ENCODE measurements around the gene ZNF14. TPM values are rescaled to one million over a fixed set of nuclear protein-coding genes. Genes with fewer than 3 reads are reported as not detected.

The ZNF14 gene
- total RNA-seq, 2 donors from 2014 or later: 9.5 to 9.9 TPM

DNA sequence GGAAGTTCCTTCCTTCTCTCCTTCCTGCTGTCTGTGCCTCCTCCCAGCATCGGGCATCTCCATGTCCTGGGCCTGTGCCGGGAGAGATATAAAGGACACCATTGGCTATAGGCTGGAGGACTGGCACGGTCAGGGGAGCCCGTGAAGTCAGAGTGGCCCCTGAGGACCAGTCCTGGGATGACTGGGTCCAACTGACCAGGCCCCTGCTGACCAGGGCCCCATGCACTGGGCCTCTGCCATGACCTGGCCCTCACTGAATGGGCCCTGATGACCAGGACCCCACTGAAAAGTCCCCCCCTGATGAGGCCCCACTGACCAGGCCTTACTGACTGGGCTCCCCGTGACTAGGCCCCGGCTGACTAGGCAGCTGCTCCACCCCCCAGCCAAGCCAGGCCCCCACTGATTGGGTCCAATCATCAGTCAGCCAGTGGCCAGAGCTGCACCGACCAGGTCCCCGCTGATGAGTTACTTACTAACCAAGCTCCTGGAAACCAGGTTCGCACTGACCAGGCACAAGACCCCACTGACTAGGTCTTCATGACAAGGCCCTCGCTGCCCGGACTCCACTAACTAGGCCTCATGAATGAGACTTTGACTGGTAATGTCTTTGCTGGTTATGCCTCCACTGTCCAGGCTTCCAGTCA lies 20.0 kb upstream of the ZNF14 start:
- 95% methylated on average over 11 of the region's 11 CpGs for WGBS
- H3K4me3 ChIP-seq: no peak overlapping the region
- no peaks in the 10 kb centered on the region for H3K9me3 ChIP-seq
- no peak for DNase-seq (ENCODE audit: low spot score)
- no peaks in the 10 kb centered on the region for H3K36me3 ChIP-seq
- TF ChIP-seq, protein P1, sequence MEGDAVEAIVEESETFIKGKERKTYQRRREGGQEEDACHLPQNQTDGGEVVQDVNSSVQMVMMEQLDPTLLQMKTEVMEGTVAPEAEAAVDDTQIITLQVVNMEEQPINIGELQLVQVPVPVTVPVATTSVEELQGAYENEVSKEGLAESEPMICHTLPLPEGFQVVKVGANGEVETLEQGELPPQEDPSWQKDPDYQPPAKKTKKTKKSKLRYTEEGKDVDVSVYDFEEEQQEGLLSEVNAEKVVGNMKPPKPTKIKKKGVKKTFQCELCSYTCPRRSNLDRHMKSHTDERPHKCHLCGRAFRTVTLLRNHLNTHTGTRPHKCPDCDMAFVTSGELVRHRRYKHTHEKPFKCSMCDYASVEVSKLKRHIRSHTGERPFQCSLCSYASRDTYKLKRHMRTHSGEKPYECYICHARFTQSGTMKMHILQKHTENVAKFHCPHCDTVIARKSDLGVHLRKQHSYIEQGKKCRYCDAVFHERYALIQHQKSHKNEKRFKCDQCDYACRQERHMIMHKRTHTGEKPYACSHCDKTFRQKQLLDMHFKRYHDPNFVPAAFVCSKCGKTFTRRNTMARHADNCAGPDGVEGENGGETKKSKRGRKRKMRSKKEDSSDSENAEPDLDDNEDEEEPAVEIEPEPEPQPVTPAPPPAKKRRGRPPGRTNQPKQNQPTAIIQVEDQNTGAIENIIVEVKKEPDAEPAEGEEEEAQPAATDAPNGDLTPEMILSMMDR (IDR thresholded peaks at IDR 0.05): no peak
- TF ChIP-seq POLR2AphosphoS5 (IDR thresholded peaks at IDR 0.05) (no peak), POLR2A (IDR thresholded peaks at IDR 0.05) (no peak)
- intact Hi-C loops (cut with DNase I): no loop called here
- no peaks in the 10 kb centered on the region for H3K27me3 ChIP-seq (replicated peaks; ENCODE audit: insufficient read depth)
- H3K27ac ChIP-seq: no peak overlapping the region
- H3K4me1 ChIP-seq (replicated peaks): no peaks in the 10 kb centered on the region

GRCh38 chr19:19751846-19752245 lies 18.9 kb upstream of the ZNF14 start:
- no peaks in the 10 kb centered on the region for H3K36me3 ChIP-seq
- no peak overlapping the region for H3K4me3 ChIP-seq
- no peak for TF ChIP-seq POLR2A (IDR thresholded peaks at IDR 0.05)
- no peak for TF ChIP-seq POLR2AphosphoS5 (IDR thresholded peaks at IDR 0.05)
- TF ChIP-seq, protein P1 (IDR thresholded peaks at IDR 0.05): no peak
- no peak for DNase-seq (ENCODE audit: low spot score)
- H3K9me3 ChIP-seq: no peaks in the 10 kb centered on the region
- WGBS: 85% methylated on average over 12 of the region's 12 CpGs
- no peaks in the 10 kb centered on the region for H3K4me1 ChIP-seq (replicated peaks)
- H3K27ac ChIP-seq: no peak overlapping the region
- intact Hi-C loops (cut with DNase I): no loop called here
- H3K27me3 ChIP-seq (replicated peaks; ENCODE audit: insufficient read depth): no peaks in the 10 kb centered on the region

DNA sequence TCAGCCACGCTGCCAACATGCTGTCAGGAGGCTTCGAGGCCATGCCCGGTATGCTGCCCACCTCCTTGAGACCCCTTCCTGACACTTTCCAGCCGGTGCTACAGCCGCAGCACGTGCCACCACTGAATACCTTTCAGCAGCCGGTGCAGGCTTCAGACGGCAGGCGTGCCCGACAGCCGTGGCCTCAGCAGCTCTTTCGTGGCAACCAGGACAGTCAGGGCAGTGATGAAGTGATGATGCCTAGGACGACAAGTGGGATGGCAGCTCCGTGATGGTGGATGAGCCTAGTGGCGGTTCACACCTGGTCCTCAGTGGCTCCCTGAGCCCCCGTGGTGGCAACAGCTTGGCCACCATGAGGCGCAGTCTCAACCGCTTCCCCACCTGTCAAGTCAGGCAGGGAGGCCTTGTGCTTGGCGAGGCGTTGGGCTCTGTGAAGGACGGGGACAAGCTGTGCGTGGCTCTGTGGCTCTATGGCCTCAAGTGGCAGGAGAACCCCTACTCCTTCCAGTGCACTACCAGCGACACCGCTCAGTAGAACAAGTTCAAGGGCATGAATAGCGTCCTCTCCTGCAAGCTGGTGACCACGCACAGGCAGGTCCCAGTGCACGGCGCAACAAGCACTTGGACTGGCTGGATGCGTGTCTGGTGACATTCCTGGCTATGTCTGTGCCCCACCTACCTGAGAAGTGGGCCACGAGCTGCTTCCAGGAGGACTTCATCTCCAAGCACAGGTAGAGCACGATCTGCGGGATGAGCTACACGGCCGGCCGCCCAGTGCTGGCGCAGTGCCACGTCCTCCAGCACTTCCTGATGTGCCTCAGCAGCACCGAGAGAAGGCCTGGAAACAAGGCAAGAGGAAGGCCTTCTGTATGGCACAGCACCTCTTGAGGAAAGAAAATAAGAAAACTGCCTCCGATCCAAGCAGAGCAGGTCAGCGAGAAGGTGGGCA lies 18.2 kb upstream of the ZNF14 start:
- TF ChIP-seq POLR2AphosphoS5 (IDR thresholded peaks at IDR 0.05) (no peak), POLR2A (IDR thresholded peaks at IDR 0.05) (no peak)
- TF ChIP-seq, protein P1 (IDR thresholded peaks at IDR 0.05): no peak
- no peaks in the 10 kb centered on the region for H3K27me3 ChIP-seq (replicated peaks; ENCODE audit: insufficient read depth)
- intact Hi-C loops (cut with DNase I): no loop called here
- no peak for DNase-seq (ENCODE audit: low spot score)
- no peaks in the 10 kb centered on the region for H3K36me3 ChIP-seq
- H3K4me3 ChIP-seq: no peak overlapping the region
- H3K4me1 ChIP-seq (replicated peaks): no peaks in the 10 kb centered on the region
- WGBS: 84% methylated on average over 34 of the region's 40 CpGs
- no peak overlapping the region for H3K27ac ChIP-seq
- H3K9me3 ChIP-seq: no peaks in the 10 kb centered on the region

DNA sequence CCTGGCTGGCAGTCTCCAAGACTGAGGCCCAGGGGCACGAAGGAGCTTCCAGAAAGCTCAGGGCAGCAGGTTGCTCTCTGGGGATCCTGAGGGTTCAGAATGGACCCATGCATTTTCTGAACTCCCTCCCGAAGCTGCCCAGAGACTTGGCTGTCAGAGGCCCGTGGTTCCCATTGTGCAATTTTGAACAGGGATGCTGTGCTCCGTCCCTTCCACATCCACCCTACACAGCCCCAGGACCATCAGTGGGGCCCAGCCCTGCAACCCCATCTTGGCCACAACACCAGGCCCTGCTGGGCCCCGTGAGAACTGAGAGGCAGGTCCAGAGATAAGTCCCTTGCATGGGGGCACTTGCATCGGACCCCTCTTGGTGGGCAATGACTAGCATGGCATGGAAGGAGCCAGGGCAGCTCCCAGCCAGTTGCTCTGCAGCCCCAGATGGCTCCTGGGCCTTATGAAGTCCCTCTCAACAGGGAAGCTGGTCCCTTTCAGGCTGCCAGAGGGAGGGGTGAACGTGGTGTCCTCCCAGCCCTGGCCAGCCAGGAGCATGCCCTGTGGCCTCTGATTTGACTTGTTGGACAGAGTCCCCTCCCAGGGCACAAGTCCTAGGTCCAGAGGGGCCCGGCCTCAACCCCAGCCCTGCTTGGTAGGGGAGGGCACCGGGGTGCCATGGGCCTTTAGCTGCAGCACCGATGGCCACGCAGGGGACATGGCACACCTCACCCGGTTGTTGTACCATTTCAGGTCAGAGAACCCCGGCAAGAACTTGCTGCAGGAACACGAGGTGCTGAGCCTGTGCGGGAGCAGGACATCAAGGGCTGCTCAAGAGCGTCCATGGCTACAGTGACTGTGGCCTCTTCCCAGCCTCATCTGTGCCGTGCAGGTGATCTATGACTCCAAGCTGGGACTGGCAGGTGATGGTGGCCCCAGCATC lies 17.3 kb upstream of the ZNF14 start:
- H3K27ac ChIP-seq: no peak overlapping the region
- H3K9me3 ChIP-seq: no peaks in the 10 kb centered on the region
- 96% methylated on average over 17 of the region's 17 CpGs for WGBS
- H3K4me3 ChIP-seq: no peak overlapping the region
- no peaks in the 10 kb centered on the region for H3K27me3 ChIP-seq (replicated peaks; ENCODE audit: insufficient read depth)
- H3K36me3 ChIP-seq: no peaks in the 10 kb centered on the region
- H3K4me1 ChIP-seq (replicated peaks): no peaks in the 10 kb centered on the region
- intact Hi-C loops (cut with DNase I): no loop called here
- DNase-seq (ENCODE audit: low spot score): no peak
- no peak for TF ChIP-seq POLR2A (IDR thresholded peaks at IDR 0.05)
- TF ChIP-seq POLR2AphosphoS5 (IDR thresholded peaks at IDR 0.05): no peak
- TF ChIP-seq, protein P1 (IDR thresholded peaks at IDR 0.05): no peak
